ENCODE results near the gene CACNB4.

CACNB4 gene

DNA sequence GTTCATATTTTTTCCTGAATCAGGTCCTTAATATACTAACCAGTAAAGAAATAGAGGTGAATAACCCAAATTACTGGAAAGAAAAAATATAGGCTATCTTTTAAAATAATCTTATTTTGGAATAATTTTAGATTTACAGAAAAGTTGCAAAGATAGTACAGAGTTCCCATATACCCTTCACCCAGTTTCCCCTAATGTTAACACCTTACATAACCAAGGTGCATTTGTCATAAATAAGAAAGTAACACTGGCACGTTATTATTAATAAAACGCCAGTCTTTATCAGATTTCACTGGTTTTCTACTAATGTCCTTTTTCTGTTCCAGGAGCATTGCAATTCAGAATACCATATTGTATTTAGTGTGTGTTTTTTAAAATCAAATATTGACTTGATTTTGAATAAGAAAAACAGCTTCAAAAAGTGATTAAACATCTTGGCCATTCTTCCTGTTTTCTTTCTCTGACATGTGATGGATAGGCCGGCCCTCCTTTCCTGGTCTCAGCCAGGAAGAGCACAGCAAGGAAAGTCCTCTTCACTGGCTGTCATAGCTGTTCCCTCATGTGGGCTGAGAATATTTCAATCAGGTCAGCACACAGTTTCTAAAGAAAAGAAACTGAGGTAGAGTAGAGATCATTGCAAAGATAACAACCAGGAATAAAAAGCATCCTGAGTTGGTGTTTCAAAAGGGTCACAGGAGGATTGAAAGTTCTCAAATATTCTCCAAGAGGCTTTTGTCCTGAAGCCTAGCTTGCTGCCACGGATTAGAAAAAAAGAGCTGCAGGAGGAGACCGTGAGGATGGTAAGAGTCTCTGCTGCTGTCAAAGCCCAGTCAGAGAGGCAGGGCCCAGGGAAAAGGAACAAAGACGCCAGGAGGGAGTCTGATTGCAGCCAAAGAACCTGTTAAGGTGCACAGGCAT is 191.3 kb downstream of the CACNB4 start:
- no peak overlapping the region for H3K27ac ChIP-seq
- TF ChIP-seq CTCF (IDR thresholded peaks at IDR 0.05): no peak
- no peak for DNase-seq (ENCODE audit: low spot score)
- H3K4me3 ChIP-seq: no peak overlapping the region

DNA sequence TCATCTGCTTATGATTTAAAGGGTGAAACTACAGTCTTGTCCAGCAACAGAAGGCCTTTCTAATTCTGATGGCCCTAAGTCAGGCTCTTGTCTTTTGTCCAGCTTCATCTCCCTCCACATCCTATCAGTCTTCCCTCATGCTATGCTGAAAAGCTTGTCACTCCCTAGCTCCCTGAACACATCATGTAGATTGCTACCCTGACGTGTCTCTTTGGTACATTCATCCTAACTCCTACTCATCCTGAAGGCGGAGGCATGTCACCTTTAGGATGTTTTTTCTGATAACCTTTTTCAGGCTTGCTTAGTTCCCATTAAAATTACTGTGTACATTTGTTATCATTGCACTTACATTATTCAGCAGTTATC is 192.2 kb downstream of the CACNB4 start:
- no peak overlapping the region for H3K4me3 ChIP-seq
- no peak overlapping the region for H3K27ac ChIP-seq
- DNase-seq (ENCODE audit: low spot score): no peak
- TF ChIP-seq CTCF (IDR thresholded peaks at IDR 0.05): no peak

DNA sequence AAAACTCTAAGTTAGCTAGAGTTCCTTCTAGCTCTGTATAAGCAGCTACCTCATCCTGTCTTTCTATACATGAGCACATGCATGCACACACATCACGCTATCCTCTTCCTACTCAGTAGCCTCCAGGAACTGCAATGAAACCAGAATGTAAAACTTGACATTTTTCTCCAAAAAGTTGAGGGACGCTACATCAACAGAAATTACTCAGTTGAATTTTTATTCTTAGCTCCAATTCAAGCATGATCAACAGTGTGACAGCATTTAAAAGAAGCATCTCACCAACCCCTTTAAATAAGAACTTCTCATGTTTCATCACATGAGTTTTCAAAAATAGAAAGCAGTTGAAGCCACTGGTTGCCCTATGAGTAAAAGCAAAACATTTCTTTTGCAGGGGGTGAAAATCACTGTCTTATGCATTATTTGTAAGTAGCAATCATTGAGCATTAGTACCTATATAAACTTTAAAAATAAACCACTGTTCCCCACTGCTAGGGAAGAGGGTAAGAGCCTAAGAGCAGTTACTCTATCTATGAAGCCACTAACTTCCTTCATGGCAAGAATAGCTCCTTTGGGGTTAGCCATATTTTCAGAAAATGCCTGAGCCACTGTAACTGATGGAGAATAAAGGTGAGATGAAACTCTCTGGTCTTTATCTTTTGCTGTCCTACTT is 192.7 kb downstream of the CACNB4 start:
- no peak overlapping the region for H3K27ac ChIP-seq
- TF ChIP-seq CTCF (IDR thresholded peaks at IDR 0.05): no peak
- DNase-seq (ENCODE audit: low spot score): no peak
- no peak overlapping the region for H3K4me3 ChIP-seq

GRCh38 chr2:151904807-151905206 is 194.0 kb downstream of the CACNB4 start:
- TF ChIP-seq CTCF (IDR thresholded peaks at IDR 0.05): no peak
- peak overlapping the region in 1 of 2 donors; percentile 39 for H3K27ac ChIP-seq
- H3K4me3 ChIP-seq: no peak overlapping the region
- DNase-seq (ENCODE audit: low spot score): no peak

DNA sequence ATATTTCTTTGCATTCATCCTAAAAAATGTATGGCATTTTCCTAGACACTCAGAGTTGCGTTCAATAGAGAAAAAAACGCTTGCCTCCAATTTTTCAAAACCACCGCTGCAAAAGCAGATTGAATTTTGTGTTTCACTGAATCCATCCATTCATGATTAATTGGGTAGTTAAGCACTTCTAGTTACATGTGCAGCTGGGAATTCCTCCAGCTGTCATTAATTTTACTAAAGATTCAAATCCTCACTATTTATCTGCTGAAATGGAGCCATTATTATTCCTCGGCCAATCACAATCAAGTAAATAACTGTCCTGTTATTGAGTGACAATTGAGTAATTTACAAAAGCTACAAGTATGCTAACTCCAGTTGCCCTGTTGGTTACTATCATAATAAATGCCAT is 194.8 kb downstream of the CACNB4 start:
- no peak overlapping the region for H3K27ac ChIP-seq
- no peak for DNase-seq (ENCODE audit: low spot score)
- no peak for TF ChIP-seq CTCF (IDR thresholded peaks at IDR 0.05)
- H3K4me3 ChIP-seq: no peak overlapping the region

- no peak overlapping the region for H3K4me3 ChIP-seq
- H3K27ac ChIP-seq: no peak overlapping the region
- no peak for TF ChIP-seq CTCF (IDR thresholded peaks at IDR 0.05)
- no peak for DNase-seq (ENCODE audit: low spot score)
These were observed 196.0 kb downstream of the CACNB4 start for GRCh38 chr2:151902829-151903228.

GRCh38 chr2:151900331-151900730 is 198.5 kb downstream of the CACNB4 start:
- TF ChIP-seq CTCF (IDR thresholded peaks at IDR 0.05): no peak
- DNase-seq (ENCODE audit: low spot score): no peak
- H3K27ac ChIP-seq: no peak overlapping the region

More at GRCh38 chr2:151900331-151900730, 198.5 kb downstream of the CACNB4 start:
- no peak overlapping the region for H3K4me3 ChIP-seq
